GM12864 (cell line): ENCODE measurements around the gene NFATC2.
"Not testable (repeated sequence)": the region's sequence is repeated elsewhere in the genome, so short reads cannot be mapped to it uniquely, and the experiment has no call there.

Source experiments
- DNase-seq: peaks from one replicate; pipeline ENCODE4 v3.0.0-alpha.2; 2011; ENCODE audit warnings: low read depth
- H3K4me3 ChIP-seq: 2 replicates; pipeline ENCODE4 v1.5.1; 2011; ENCODE audit warnings: mild to moderate bottlenecking, low read depth, low read length, control low read depth
- CTCF ChIP-seq: IDR thresholded peaks from 2 replicates; pipeline ENCODE4 v1.5.1; 2011; ENCODE audit warnings: low read depth, mild to moderate bottlenecking, moderate library complexity, low read length, control low read depth, inconsistent platforms; ENCODE audit errors: missing control alignments

The NFATC2 gene

GRCh38 chr20:51484831-51485230 lies 57.7 kb downstream of the NFATC2 start:
- DNase-seq, result no peak
- no peak for TF ChIP-seq CTCF
- H3K4me3 ChIP-seq, result no peak overlapping the region

- no peak overlapping the region for H3K4me3 ChIP-seq
- DNase-seq, result no peak
- TF ChIP-seq CTCF, result no peak
These were observed 58.2 kb downstream of the NFATC2 start for GRCh38 chr20:51484141-51484815.

- DNase-seq, result no peak
- TF ChIP-seq CTCF, result no peak
- no peak overlapping the region for H3K4me3 ChIP-seq
These were observed 59.6 kb downstream of the NFATC2 start for GRCh38 chr20:51482836-51483473.

- DNase-seq, result peak; percentile 27
- TF ChIP-seq CTCF, result no peak
- H3K4me3 ChIP-seq, result peak overlapping the region; percentile 18; the same call in 1 of the 2 replicates
These were observed 61.1 kb downstream of the NFATC2 start for GRCh38 chr20:51481341-51481914.

- peak overlapping the region; percentile 18 for H3K4me3 ChIP-seq
- DNase-seq, result peak; percentile 57
- TF ChIP-seq CTCF, result no peak
These were observed 61.8 kb downstream of the NFATC2 start for GRCh38 chr20:51480507-51481270.

GRCh38 chr20:51476106-51476505 lies 66.4 kb downstream of the NFATC2 start:
- not testable (repeated sequence) for H3K4me3 ChIP-seq, DNase-seq

- H3K4me3 ChIP-seq, result no peak overlapping the region
- no peak for TF ChIP-seq CTCF
- no peak for DNase-seq
These were observed 68.7 kb downstream of the NFATC2 start for GRCh38 chr20:51473771-51474170.
